Fibroblast of mammary gland (primary cell): ENCODE results near the gene DAB2IP.

ENCODE experiments used
- DNase-seq: peaks from one replicate; pipeline ENCODE4 v3.0.0-alpha.2; 2010; ENCODE audit warnings: low read depth
- H3K4me3 ChIP-seq: 2 replicates; pipeline ENCODE4 v1.5.1; 2011; ENCODE audit warnings: low read depth, mild to moderate bottlenecking, low read length, moderate library complexity; ENCODE audit not compliant: control insufficient read depth
- TF ChIP-seq, protein P1 (sequence below): conservative IDR thresholded peaks from 2 replicates; pipeline ENCODE4 v1.5.1; 2011; ENCODE audit warnings: low read depth, low read length, inconsistent platforms; ENCODE audit not compliant: control insufficient read depth, insufficient read depth

Gene DAB2IP

DNA sequence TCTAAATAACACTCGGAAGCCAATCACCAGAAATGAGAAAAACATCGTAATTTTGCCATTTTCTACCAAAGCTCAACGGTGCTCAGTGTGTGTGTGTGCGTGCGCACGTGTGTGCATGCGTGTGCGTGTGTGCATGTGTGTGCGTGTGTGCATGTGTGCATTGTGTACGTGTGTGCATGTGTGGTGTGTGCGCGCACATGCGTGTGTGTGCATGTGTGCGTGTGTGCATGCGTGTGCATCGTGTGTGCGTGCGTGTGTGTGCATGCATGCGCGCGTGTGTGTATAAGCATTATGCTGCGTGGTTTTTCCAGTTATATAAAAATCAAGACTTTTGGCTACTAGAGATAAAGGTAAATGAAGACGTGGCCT is 165.0 kb downstream of the DAB2IP start:
- no peak for DNase-seq
- TF ChIP-seq, protein P1, sequence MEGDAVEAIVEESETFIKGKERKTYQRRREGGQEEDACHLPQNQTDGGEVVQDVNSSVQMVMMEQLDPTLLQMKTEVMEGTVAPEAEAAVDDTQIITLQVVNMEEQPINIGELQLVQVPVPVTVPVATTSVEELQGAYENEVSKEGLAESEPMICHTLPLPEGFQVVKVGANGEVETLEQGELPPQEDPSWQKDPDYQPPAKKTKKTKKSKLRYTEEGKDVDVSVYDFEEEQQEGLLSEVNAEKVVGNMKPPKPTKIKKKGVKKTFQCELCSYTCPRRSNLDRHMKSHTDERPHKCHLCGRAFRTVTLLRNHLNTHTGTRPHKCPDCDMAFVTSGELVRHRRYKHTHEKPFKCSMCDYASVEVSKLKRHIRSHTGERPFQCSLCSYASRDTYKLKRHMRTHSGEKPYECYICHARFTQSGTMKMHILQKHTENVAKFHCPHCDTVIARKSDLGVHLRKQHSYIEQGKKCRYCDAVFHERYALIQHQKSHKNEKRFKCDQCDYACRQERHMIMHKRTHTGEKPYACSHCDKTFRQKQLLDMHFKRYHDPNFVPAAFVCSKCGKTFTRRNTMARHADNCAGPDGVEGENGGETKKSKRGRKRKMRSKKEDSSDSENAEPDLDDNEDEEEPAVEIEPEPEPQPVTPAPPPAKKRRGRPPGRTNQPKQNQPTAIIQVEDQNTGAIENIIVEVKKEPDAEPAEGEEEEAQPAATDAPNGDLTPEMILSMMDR = no peak
- no peak overlapping the region for H3K4me3 ChIP-seq

DNA sequence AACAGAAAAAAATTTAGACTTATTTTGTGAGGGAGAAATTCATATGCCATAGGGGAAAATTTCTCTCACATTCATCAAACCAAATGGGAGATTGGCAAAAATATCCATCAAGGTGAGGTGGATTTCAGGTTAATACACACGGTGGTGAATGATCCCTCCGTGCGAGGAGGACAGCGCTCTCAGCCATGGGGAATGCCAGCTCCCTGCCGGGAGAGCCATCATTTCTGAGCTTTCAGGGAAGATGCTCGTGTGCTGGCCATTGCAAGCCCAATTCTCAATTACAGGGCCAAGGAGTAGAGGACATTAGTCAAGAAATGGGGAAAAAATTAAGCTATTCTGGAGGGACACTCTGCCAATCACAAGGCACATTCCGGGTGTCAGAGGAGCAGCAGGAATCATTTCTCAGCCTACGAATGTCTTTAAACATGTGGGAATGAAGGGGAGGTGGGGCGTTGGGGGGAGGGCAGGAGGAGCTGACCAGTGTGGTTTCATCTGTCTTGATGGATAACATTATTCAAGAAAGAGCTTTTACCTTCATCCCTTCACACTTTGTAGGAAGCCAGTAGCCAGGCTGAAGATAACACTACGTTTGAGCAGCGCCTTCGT is 165.5 kb downstream of the DAB2IP start:
- no peak overlapping the region for H3K4me3 ChIP-seq
- TF ChIP-seq, protein P1 = no peak
- no peak for DNase-seq

DNA sequence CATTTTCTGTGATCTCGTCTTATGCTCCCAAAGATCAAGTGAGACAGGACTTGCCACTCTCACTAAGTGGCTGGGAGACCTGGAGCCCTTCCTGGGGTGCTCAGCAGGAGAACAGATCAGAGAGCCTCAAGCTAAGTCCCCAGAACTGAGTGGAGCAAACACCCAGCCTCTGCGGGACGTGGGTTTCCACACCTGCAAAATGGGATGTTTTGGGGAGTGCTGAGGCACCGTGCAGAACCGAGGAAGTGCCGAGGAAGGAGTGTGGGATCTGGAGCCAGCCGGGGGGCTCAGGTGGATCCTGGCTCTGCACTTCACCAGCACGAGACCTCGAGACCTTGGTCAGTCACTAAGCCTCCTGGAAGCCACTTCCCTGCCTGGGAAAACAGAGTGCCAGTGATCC is 166.0 kb downstream of the DAB2IP start:
- DNase-seq = no peak
- H3K4me3 ChIP-seq = no peak overlapping the region
- TF ChIP-seq, protein P1 = no peak

DNA sequence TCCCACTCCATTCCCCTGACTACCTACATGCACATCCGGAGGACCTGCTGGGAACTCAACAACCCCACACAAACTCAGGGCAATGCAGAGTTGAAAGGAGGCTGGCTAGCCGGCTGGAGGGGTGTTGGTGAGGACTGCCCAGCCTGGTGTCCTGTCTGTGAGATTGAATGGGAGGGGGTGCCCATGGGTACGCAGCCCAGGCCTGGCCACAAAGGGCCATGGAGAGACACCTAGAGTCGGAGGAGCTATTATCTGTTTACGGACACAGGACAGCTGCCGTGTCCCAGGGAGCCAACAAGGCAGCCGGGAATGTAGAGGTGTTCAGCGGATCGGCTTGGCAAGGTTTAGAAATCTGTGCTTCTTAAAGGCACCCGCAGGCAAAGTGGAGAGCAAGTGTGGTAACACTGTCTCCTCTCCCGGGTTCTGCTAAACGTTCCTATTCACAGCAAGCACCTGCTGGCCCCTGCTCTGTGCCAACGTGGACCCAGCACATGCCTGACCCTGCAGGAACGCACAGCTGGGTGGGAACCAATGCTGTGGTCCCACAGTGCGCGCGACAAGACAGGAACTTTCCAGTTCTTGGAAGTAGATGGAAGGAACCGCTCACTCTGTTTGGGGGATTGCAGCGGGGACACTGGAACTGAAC is 166.7 kb downstream of the DAB2IP start:
- DNase-seq = no peak
- TF ChIP-seq, protein P1 = no peak
- H3K4me3 ChIP-seq = no peak overlapping the region

DNA sequence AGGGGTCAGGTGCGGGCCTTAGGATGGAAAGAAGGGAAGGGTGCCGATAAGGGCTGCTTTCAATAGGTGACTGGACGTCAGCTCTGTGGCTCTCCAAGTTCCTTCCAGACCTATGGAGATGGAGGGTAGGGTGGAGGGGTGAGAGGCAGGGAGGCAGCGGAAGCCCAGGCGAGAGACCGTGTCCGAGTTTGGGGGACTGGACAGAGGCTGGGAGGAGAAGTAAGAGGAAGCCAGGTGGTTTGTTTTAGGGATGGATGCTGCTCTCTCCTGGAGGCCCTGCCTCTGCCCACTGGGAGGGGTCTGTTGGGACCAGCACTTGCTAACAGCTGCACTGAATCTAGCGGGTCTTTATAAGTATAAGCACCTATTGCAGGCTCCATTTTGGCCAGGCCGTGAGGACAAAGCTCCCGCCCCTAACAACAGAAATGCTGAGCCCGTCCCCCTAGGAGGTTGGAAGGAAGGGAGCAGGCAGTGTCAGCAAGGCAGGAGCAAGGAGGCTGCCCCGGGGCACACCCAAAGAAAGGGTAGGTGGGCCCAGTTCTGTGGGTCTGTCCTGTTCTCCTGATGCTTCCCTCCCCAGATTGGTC is 167.5 kb downstream of the DAB2IP start:
- TF ChIP-seq, protein P1 = no peak
- no peak overlapping the region for H3K4me3 ChIP-seq
- DNase-seq = no peak

DNA sequence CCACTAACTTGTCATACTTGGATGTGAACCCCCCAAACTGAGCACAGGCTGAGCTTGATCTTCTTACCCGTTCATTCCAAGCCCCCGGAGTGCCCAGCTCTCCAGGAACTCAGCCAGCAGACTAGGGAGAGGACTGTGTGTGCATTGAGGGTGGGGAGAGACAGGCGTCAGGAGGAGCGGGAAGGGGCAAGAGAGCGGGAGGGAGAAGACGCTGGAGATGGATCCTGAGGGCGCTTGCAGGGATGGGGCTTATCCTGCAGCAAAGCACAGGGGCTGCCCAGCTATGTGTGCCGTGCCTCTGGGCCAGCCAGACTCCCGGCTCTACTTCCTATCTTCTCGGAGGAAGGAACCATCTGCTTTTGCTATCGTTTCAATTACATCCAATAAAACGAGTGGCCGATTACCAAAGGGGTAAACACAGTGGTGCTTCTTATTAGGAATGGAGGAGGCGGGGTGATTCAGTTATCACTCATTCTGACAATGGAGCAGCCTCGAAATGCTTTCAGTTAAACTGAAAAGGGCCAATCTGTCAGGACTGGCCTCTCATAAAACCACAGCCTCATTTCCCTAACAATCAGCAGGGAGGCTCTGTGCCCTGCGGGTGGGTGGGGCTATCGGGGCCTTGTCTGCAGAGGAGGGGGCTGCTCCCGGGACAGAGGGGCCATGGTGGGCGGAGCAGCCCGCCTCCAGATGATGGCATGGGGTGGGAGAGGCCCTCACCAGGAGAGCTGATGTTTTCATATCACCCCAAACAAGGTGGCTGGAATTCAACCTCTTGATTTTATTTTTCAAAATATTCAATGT is 168.2 kb downstream of the DAB2IP start:
- TF ChIP-seq, protein P1 = no peak
- DNase-seq = peak; percentile 48
- no peak overlapping the region for H3K4me3 ChIP-seq
